DND-41 (cell line): Measurements from ENCODE around the gene LTB4R.

Source experiments
- ATAC-seq: fragments of 200-7000 bp; cut with Tn5 transposase; 3 replicates; pipeline ENCODE4 v1.9.1; 2021; ENCODE audit warnings: low read depth; ENCODE audit not compliant: insufficient read depth
- DNase-seq: peaks from one replicate; pipeline ENCODE4 v3.0.0-alpha.2; 2020
- H2AFZ ChIP-seq: 2 replicates; pipeline ENCODE4 v1.6.0; 2012; ENCODE audit warnings: low read depth, low read length
- H3K27ac ChIP-seq: 2 replicates; pipeline ENCODE4 v1.5.1; 2012; ENCODE audit warnings: low read length, inconsistent platforms
- H3K27me3 ChIP-seq: fragments of 200-600 bp; sonication (generic); 2 replicates; pipeline ENCODE4 v1.6.0; 2012; ENCODE audit warnings: low read length, mild to moderate bottlenecking, inconsistent platforms; ENCODE audit not compliant: insufficient read depth, poor library complexity
- H3K36me3 ChIP-seq: 2 replicates; pipeline ENCODE4 v1.5.1; 2012; ENCODE audit warnings: low read length, inconsistent platforms; ENCODE audit not compliant: insufficient read depth
- H3K4me1 ChIP-seq: 2 replicates; pipeline ENCODE4 v1.5.1; 2012; ENCODE audit warnings: mild to moderate bottlenecking, low read length; ENCODE audit not compliant: insufficient read depth
- H3K4me2 ChIP-seq: 2 replicates; pipeline ENCODE4 v1.6.0; 2012; ENCODE audit warnings: mild to moderate bottlenecking, moderate library complexity, low read length, inconsistent platforms; ENCODE audit not compliant: insufficient read depth
- H3K4me3 ChIP-seq, 2 experiments: fragments of 200-600 bp in 1 of 2; shearing (Covaris generic) in 1 of 2; 2 replicates each; pipeline ENCODE4 v1.5.1; 2012 to 2016; ENCODE audit warnings: inconsistent platforms in 2 of 2, low read length in 2 of 2, mild to moderate bottlenecking in 2 of 2, low read depth in 1 of 2, moderate library complexity in 1 of 2
- H3K79me2 ChIP-seq: 2 replicates; pipeline ENCODE4 v1.6.0; 2012; ENCODE audit warnings: low read length, inconsistent platforms; ENCODE audit not compliant: insufficient read depth
- H3K9ac ChIP-seq: 2 replicates; pipeline ENCODE4 v1.6.0; 2012; ENCODE audit warnings: low read depth, mild to moderate bottlenecking, inconsistent platforms, low read length, moderate library complexity
- H3K9me3 ChIP-seq: 2 replicates; pipeline ENCODE4 v1.5.1; 2012; ENCODE audit warnings: low read length, moderate library complexity, mild to moderate bottlenecking, inconsistent platforms; ENCODE audit not compliant: insufficient read depth, severe bottlenecking
- H4K20me1 ChIP-seq: 2 replicates; pipeline ENCODE4 v1.6.0; 2012; ENCODE audit warnings: low read length; ENCODE audit not compliant: insufficient read depth
- EZH2 ChIP-seq: IDR thresholded peaks from 3 replicates; pipeline ENCODE4 v1.6.1; 2012; ENCODE audit warnings: borderline replicate concordance, low read depth, mild to moderate bottlenecking, moderate library complexity, low read length, inconsistent platforms; ENCODE audit not compliant: severe bottlenecking
- TF ChIP-seq, protein P1 (sequence below): IDR thresholded peaks from 2 replicates; pipeline ENCODE4 v1.5.1; 2012; ENCODE audit warnings: borderline replicate concordance, low read length, moderate library complexity, mild to moderate bottlenecking; ENCODE audit not compliant: poor library complexity, severe bottlenecking; ENCODE audit errors: extremely low read depth

LTB4R gene

DNA sequence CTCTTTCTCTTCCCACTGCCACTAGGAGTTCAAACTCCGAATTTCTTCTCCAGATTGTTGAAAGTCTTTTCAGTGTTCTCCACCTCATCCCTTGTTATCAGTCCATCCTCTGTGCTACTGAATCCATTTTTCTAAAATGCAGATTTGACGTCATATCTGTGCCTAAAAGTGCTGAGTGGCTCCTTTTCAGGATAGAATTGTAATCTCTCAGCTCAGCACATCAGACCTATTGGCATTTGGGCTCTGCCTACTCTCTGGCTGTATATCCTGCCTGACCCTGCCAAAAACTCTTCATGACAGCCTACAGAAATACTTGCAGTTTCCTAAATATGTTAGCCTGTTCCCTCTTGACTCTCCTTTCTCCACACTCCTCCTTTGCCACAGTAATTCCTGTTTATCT is 38.8 kb upstream of the LTB4R start:
- H3K9me3 ChIP-seq = no peaks in the 10 kb centered on the region
- no peak overlapping the region for H3K27ac ChIP-seq
- peak overlapping the region; percentile 90; the same call in 1 of the 2 replicates for H3K4me2 ChIP-seq
- ATAC-seq = no peak
- H3K4me3 ChIP-seq = no peak overlapping the region
- no peaks in the 10 kb centered on the region for H4K20me1 ChIP-seq
- peaks cover 27% of the 10 kb centered on the region for H3K4me1 ChIP-seq
- TF ChIP-seq, protein P1, sequence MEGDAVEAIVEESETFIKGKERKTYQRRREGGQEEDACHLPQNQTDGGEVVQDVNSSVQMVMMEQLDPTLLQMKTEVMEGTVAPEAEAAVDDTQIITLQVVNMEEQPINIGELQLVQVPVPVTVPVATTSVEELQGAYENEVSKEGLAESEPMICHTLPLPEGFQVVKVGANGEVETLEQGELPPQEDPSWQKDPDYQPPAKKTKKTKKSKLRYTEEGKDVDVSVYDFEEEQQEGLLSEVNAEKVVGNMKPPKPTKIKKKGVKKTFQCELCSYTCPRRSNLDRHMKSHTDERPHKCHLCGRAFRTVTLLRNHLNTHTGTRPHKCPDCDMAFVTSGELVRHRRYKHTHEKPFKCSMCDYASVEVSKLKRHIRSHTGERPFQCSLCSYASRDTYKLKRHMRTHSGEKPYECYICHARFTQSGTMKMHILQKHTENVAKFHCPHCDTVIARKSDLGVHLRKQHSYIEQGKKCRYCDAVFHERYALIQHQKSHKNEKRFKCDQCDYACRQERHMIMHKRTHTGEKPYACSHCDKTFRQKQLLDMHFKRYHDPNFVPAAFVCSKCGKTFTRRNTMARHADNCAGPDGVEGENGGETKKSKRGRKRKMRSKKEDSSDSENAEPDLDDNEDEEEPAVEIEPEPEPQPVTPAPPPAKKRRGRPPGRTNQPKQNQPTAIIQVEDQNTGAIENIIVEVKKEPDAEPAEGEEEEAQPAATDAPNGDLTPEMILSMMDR = no peak
- TF ChIP-seq EZH2 = no peak
- H3K79me2 ChIP-seq = peaks cover 6% of the 10 kb centered on the region; the same call in 1 of the 2 replicates
- peak overlapping the region; percentile 95; the same call in 1 of the 2 replicates for H3K9ac ChIP-seq
- H3K27me3 ChIP-seq = no peaks in the 10 kb centered on the region
- no peak overlapping the region for H2AFZ ChIP-seq
- no peak for DNase-seq
- H3K36me3 ChIP-seq = peaks cover 4% of the 10 kb centered on the region; the same call in 1 of the 2 replicates

DNA sequence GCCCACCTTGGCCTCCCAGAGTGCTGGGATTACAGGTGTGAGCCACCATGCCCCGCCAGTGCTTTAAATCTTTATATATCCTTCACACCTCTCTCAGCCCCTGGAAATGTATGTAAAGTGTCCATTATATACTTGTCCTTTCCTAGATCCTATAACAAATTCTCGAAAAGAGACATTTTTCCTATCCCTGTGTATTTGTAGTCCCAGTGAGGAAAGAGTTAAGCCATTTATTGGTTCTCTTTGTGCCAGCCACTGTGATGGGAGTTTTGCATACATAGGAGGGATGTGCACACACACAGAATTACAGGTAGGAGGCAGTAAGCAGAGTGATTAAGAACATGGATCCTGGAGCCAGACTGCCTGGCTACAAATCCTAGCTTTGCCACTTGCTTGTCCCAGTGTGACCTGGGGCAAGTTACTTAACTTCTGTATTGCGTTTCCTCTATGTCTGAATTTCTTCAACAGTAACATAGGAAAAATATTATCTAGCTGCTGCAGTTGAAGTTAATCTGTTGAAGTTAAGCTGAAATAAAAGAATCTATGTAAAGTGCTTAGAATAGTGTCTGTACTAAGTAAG is 37.8 kb upstream of the LTB4R start:
- H4K20me1 ChIP-seq = no peaks in the 10 kb centered on the region
- H3K27ac ChIP-seq = no peak overlapping the region
- DNase-seq (no peak), ATAC-seq (no peak)
- H3K4me2 ChIP-seq = no peak overlapping the region
- no peaks in the 10 kb centered on the region for H3K27me3 ChIP-seq
- H3K9me3 ChIP-seq = no peaks in the 10 kb centered on the region
- no peaks in the 10 kb centered on the region for H3K36me3 ChIP-seq
- peaks cover 27% of the 10 kb centered on the region for H3K4me1 ChIP-seq
- no peak overlapping the region for H2AFZ ChIP-seq
- no peak overlapping the region for H3K4me3 ChIP-seq
- peaks cover 6% of the 10 kb centered on the region; the same call in 1 of the 2 replicates for H3K79me2 ChIP-seq
- TF ChIP-seq, protein P1 = peak; percentile 17
- no peak for TF ChIP-seq EZH2
- no peak overlapping the region for H3K9ac ChIP-seq

DNA sequence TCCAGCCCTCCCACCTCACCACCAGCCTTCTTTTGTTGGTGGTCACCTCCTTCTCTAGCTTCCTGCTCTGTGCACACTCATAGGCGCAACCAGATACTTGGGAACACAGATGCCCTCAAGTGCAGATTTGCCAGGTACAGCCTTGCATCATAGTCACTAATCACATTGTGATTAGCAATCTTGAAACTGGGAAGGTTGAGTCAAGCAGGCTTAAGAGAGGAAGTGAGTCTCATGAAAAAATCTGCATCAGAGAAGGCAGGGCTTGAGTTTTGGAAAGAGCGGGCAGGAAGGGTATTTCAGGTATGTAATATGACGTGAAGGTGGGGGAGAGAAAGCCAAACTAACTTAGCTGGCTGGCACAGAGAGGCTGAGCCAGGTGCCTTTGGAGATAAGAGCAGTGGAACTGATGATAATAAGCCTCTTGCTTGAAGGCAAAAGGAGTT is 37.2 kb upstream of the LTB4R start:
- Histone ChIP-seq H3K4me3 (no peak overlapping the region), H3K9ac (no peak overlapping the region), H3K27ac (no peak overlapping the region), H2AFZ (no peak overlapping the region), H3K79me2 (peaks cover 6% of the 10 kb centered on the region; the same call in 1 of the 2 replicates), H3K4me2 (no peak overlapping the region), H3K9me3 (no peaks in the 10 kb centered on the region), H3K36me3 (no peaks in the 10 kb centered on the region), H4K20me1 (no peaks in the 10 kb centered on the region), H3K4me1 (peaks cover 27% of the 10 kb centered on the region), H3K27me3 (no peaks in the 10 kb centered on the region)
- ATAC-seq (no peak), DNase-seq (no peak)
- TF ChIP-seq EZH2 = no peak
- TF ChIP-seq, protein P1 = no peak
